Panc1 (cell line): ENCODE results near the gene TRIM25.

Experiments
- TF ChIP-seq, protein P1 (sequence below): fragments of 450-650 bp; IDR thresholded peaks from 2 replicates; pipeline ENCODE4 v1.5.1; 2017; ENCODE audit warnings: mild to moderate bottlenecking
- TF ChIP-seq, protein P2 (sequence below), 2 experiments: IDR thresholded peaks; 2 replicates each; pipeline ENCODE4 v1.6.1; 2011 to 2012; ENCODE audit warnings: low read depth in 2 of 2, control low read depth in 1 of 2, low read length in 1 of 2, mild to moderate bottlenecking in 1 of 2, moderate library complexity in 1 of 2; ENCODE audit not compliant: insufficient read depth in 1 of 2

DNA sequence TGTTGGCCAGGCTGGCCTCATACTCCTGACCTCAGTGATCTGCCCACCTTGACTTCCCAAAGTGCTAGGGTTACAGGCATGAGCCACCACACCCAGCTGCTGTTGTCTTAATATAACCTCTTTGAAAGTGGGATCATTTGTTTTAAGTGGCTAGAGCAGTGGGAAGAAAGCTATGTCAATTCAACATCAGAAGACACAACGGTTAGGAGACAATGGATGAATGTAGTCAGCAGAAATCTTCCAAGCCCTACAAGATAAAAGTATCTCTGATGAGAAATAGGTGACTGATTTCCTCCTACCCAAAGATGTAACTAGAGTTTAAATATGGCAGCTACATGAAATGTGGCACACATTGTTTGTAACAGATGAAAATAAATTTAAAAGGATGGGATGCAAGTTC lies 20.0 kb upstream of the TRIM25 start:
- TF ChIP-seq, protein P1, sequence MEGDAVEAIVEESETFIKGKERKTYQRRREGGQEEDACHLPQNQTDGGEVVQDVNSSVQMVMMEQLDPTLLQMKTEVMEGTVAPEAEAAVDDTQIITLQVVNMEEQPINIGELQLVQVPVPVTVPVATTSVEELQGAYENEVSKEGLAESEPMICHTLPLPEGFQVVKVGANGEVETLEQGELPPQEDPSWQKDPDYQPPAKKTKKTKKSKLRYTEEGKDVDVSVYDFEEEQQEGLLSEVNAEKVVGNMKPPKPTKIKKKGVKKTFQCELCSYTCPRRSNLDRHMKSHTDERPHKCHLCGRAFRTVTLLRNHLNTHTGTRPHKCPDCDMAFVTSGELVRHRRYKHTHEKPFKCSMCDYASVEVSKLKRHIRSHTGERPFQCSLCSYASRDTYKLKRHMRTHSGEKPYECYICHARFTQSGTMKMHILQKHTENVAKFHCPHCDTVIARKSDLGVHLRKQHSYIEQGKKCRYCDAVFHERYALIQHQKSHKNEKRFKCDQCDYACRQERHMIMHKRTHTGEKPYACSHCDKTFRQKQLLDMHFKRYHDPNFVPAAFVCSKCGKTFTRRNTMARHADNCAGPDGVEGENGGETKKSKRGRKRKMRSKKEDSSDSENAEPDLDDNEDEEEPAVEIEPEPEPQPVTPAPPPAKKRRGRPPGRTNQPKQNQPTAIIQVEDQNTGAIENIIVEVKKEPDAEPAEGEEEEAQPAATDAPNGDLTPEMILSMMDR: no peak
- TF ChIP-seq, protein P2, sequence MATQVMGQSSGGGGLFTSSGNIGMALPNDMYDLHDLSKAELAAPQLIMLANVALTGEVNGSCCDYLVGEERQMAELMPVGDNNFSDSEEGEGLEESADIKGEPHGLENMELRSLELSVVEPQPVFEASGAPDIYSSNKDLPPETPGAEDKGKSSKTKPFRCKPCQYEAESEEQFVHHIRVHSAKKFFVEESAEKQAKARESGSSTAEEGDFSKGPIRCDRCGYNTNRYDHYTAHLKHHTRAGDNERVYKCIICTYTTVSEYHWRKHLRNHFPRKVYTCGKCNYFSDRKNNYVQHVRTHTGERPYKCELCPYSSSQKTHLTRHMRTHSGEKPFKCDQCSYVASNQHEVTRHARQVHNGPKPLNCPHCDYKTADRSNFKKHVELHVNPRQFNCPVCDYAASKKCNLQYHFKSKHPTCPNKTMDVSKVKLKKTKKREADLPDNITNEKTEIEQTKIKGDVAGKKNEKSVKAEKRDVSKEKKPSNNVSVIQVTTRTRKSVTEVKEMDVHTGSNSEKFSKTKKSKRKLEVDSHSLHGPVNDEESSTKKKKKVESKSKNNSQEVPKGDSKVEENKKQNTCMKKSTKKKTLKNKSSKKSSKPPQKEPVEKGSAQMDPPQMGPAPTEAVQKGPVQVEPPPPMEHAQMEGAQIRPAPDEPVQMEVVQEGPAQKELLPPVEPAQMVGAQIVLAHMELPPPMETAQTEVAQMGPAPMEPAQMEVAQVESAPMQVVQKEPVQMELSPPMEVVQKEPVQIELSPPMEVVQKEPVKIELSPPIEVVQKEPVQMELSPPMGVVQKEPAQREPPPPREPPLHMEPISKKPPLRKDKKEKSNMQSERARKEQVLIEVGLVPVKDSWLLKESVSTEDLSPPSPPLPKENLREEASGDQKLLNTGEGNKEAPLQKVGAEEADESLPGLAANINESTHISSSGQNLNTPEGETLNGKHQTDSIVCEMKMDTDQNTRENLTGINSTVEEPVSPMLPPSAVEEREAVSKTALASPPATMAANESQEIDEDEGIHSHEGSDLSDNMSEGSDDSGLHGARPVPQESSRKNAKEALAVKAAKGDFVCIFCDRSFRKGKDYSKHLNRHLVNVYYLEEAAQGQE (IDR thresholded peaks at IDR 0.05; ENCODE audit: insufficient read depth in 1 of 2, low read depth in 2 of 2, low read length in 1 of 2): no peak
